ENCODE results near the gene PTPN7.

DNA sequence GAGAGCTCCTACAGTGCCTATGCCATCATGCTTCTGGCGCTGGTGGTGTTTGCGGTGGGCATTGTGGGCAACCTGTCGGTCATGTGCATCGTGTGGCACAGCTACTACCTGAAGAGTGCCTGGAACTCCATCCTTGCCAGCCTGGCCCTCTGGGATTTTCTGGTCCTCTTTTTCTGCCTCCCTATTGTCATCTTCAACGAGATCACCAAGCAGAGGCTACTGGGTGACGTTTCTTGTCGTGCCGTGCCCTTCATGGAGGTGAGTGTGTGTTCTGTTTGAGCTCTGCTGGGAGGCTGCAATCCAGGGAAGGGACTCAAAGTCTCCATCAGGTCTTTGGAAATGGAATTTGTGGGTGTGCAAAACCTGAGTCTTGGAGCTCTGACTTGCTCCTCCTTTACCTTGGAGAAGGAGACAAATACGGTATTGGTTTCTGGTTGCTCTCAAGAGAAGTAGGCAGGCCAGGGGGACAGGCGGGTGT lies 37.0 kb downstream of the PTPN7 start:
- TF ChIP-seq, protein P1, sequence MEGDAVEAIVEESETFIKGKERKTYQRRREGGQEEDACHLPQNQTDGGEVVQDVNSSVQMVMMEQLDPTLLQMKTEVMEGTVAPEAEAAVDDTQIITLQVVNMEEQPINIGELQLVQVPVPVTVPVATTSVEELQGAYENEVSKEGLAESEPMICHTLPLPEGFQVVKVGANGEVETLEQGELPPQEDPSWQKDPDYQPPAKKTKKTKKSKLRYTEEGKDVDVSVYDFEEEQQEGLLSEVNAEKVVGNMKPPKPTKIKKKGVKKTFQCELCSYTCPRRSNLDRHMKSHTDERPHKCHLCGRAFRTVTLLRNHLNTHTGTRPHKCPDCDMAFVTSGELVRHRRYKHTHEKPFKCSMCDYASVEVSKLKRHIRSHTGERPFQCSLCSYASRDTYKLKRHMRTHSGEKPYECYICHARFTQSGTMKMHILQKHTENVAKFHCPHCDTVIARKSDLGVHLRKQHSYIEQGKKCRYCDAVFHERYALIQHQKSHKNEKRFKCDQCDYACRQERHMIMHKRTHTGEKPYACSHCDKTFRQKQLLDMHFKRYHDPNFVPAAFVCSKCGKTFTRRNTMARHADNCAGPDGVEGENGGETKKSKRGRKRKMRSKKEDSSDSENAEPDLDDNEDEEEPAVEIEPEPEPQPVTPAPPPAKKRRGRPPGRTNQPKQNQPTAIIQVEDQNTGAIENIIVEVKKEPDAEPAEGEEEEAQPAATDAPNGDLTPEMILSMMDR (IDR thresholded peaks at IDR 0.05), result no peak
- TF ChIP-seq ZFX (IDR thresholded peaks at IDR 0.05; ENCODE audit: borderline replicate concordance), result no peak

Measured in 22Rv1 (cell line).